Epithelial cell of proximal tubule (primary cell): ENCODE measurements around the gene ABCA7. TPM values are rescaled to one million over a fixed set of nuclear protein-coding genes. Genes with fewer than 3 reads are reported as not detected.

Experiments used
- DNase-seq: peaks from one replicate; pipeline ENCODE4 v3.0.0-alpha.2; 2011; ENCODE audit warnings: low read depth
- H3K4me3 ChIP-seq: 2 replicates; pipeline ENCODE4 v1.5.1; 2011; ENCODE audit warnings: low read depth, mild to moderate bottlenecking, low read length
- CTCF ChIP-seq: conservative IDR thresholded peaks from 2 replicates; pipeline ENCODE4 v1.5.1; 2012; ENCODE audit warnings: low read depth, mild to moderate bottlenecking, low read length
- total RNA-seq: library from RNA; depleted of rRNA; stranded (reverse); fragments of >200 nt; gene quantifications from 2 replicates; pipeline ENCODE4 v1.2.3, GENCODE V29; 2015

The ABCA7 gene
- total RNA-seq, 1 donor from 2014 or later: 9.7 TPM

DNA sequence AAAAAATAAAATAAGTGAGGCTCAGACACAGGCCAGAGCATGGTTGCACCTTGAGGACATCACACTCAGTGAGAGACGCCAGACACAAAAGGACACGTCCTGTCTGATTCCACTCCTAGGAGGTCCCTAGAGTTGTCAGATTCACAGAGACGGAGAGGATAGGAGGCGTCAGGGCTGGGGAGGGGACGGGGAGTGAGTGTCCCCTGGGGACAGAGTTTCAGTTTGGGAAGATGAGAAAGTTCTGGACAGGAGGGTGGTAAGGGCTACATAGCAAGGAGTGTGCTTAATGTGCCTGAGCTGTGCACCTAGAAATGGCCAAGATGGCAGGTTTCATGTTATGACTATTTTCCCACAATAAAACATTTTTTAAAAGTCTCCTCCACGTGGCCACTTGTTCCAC lies 41.8 kb upstream of the ABCA7 start:
- no peak overlapping the region for H3K4me3 ChIP-seq
- DNase-seq: no peak
- no peak for TF ChIP-seq CTCF

GRCh38 chr19:999379-999719 lies 40.6 kb upstream of the ABCA7 start:
- DNase-seq: no peak
- no peak overlapping the region for H3K4me3 ChIP-seq
- TF ChIP-seq CTCF: no peak

GRCh38 chr19:1000095-1000494 lies 39.8 kb upstream of the ABCA7 start, which contains the start of gene GRIN3B:
TSS of gene GRIN3B (plus strand) at chr19:1000419. CDS start at chr19:1000438, 19 bp downstream.
- no peak for DNase-seq
- no peak within 1 kb of the TSS for H3K4me3 ChIP-seq
- peak; percentile 45 for TF ChIP-seq CTCF

DNA sequence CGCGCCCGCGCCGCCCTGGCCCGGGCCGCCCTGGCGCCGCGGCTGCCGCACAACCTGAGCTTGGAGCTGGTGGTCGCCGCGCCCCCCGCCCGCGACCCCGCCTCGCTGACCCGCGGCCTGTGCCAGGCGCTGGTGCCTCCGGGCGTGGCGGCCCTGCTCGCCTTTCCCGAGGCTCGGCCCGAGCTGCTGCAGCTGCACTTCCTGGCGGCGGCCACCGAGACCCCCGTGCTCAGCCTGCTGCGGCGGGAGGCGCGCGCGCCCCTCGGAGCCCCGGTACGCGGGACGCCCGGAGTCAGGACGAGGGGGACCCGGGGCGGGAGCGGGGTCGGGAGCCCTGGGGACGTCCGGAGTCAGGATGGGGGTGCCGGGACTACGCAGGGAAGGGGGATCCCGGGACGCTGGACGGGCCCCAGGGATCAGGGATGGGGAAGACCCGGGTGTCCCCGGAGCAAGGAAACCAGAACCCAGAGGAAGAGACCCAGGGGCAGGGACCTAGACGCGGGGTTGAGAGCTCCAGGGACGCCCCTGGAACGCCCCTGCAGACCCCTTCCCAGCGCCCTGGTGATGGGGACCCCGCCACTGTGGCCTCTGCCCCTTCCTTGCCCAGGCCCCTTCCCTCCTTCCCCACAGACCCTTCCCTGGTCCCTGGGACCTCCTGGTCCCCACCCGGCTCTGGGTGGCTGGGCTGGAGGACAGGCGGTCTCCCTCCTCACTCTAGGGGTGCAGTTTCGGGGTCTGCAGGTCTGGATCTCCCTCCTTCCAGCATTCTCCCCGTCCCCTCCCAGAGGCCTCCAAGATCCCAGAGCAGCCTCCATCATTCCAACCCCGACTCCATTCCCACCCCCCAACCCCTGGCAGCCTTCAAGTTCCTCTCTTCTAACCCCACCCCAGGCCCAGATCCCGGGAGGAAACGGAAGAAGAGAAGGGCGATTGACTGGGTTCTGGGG lies 39.0 kb upstream of the ABCA7 start:
- no peak for DNase-seq
- H3K4me3 ChIP-seq: no peak overlapping the region
- TF ChIP-seq CTCF: no peak

GRCh38 chr19:1001538-1002166 lies 38.3 kb upstream of the ABCA7 start:
- peak; percentile 66 for TF ChIP-seq CTCF
- DNase-seq: no peak
- H3K4me3 ChIP-seq: no peak overlapping the region

GRCh38 chr19:1002600-1002999 lies 37.3 kb upstream of the ABCA7 start:
- no peak for DNase-seq
- no peak for TF ChIP-seq CTCF

More at GRCh38 chr19:1002600-1002999, 37.3 kb upstream of the ABCA7 start:
- no peak overlapping the region for H3K4me3 ChIP-seq
